GM10847 (cell line): Measurements from ENCODE around the gene TMEM131.
A peak's percentile ranks its signal among the peaks of the same experiment; 100 is the strongest.

Experiments
- POLR2A ChIP-seq: IDR thresholded peaks from 2 replicates; pipeline ENCODE4 v1.6.1; 2011; ENCODE audit not compliant: insufficient read length; ENCODE audit errors: extremely low read depth

The TMEM131 gene, protein sequence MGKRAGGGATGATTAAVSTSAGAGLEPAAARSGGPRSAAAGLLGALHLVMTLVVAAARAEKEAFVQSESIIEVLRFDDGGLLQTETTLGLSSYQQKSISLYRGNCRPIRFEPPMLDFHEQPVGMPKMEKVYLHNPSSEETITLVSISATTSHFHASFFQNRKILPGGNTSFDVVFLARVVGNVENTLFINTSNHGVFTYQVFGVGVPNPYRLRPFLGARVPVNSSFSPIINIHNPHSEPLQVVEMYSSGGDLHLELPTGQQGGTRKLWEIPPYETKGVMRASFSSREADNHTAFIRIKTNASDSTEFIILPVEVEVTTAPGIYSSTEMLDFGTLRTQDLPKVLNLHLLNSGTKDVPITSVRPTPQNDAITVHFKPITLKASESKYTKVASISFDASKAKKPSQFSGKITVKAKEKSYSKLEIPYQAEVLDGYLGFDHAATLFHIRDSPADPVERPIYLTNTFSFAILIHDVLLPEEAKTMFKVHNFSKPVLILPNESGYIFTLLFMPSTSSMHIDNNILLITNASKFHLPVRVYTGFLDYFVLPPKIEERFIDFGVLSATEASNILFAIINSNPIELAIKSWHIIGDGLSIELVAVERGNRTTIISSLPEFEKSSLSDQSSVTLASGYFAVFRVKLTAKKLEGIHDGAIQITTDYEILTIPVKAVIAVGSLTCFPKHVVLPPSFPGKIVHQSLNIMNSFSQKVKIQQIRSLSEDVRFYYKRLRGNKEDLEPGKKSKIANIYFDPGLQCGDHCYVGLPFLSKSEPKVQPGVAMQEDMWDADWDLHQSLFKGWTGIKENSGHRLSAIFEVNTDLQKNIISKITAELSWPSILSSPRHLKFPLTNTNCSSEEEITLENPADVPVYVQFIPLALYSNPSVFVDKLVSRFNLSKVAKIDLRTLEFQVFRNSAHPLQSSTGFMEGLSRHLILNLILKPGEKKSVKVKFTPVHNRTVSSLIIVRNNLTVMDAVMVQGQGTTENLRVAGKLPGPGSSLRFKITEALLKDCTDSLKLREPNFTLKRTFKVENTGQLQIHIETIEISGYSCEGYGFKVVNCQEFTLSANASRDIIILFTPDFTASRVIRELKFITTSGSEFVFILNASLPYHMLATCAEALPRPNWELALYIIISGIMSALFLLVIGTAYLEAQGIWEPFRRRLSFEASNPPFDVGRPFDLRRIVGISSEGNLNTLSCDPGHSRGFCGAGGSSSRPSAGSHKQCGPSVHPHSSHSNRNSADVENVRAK (N-terminal part only)

GRCh38 chr2:97995734-97996624 is at the start of gene TMEM131:
TMEM131 (minus strand) TSS chr2:97995948; CDS start chr2:97995662, 286 bp downstream.
- peak; percentile 85 for TF ChIP-seq POLR2A

DNA sequence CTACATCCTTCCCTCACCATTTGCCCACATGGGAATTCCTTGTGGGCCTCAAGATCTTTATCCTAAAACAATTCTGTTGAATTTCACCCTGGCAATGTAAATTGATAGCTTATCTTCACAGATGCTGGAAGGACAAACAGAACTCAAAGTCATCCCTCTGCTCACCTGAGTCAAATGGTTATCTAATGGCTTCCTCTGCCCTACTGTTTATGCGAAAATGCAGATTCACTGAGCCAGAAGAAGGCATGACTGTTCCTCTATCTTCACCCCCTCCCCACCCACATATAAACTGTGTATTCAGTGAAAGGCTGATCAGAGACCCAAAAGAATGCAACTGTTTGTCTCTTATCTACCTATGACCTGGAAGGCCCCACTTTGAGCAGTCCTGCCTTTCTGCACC is 47.4 kb upstream of the TMEM131 start:
- no peak for TF ChIP-seq POLR2A

GRCh38 chr2:98040331-98040939 is 44.7 kb upstream of the TMEM131 start:
- no peak for TF ChIP-seq POLR2A

- no peak for TF ChIP-seq POLR2A
Observed at GRCh38 chr2:98039085-98039756, 43.5 kb upstream of the TMEM131 start.

- TF ChIP-seq POLR2A, result no peak
Observed at GRCh38 chr2:98037666-98038336, 42.1 kb upstream of the TMEM131 start.

GRCh38 chr2:98037206-98037605 is 41.5 kb upstream of the TMEM131 start:
- no peak for TF ChIP-seq POLR2A

- TF ChIP-seq POLR2A, result no peak
Observed at GRCh38 chr2:98036349-98037000, 40.7 kb upstream of the TMEM131 start.

DNA sequence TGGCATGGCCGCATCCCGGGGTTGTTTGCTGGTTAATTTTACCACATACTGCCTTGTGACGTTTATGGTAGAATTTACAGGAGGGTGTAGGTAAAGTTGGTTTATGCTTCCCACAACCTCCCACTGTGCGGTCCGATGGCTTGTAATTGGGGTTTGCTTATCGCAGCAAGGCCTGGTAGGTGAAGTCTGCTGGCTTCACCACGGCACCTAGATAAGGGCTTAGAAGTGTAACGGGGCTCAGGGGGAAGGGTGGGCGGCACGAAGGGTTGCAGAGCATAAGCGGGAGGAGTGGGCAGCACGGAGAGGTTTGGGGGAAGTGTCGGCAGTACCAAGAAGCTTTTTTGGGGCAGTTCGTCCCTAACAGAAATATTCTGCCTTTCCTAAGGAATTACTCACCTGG is 39.0 kb upstream of the TMEM131 start:
- no peak for TF ChIP-seq POLR2A

GRCh38 chr2:98032086-98032485 is 36.3 kb upstream of the TMEM131 start:
- no peak for TF ChIP-seq POLR2A

DNA sequence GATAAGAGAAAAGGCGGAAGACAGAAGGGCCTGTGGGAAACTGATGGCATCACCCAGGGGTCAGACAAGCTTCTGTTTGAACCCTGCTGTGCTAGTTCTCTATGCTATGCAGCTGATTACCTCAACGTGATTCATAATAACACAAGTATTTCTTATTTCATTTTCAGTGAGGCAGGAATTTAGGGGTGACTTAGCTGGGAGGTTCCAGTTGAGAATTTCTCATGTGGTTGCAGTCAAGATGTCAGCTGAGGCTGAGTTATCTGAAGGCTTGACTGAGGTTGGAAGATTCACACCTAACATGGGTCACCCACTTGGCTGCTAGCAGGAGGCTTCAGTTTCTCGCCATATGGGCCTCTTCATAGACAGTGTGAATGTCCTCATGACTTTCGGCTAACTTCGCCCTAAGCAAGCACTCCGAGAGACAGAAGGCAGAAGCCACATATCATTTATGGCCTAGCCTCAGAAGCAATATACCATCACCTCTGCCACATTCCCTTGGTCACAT is 34.0 kb upstream of the TMEM131 start:
- no peak for TF ChIP-seq POLR2A

DNA sequence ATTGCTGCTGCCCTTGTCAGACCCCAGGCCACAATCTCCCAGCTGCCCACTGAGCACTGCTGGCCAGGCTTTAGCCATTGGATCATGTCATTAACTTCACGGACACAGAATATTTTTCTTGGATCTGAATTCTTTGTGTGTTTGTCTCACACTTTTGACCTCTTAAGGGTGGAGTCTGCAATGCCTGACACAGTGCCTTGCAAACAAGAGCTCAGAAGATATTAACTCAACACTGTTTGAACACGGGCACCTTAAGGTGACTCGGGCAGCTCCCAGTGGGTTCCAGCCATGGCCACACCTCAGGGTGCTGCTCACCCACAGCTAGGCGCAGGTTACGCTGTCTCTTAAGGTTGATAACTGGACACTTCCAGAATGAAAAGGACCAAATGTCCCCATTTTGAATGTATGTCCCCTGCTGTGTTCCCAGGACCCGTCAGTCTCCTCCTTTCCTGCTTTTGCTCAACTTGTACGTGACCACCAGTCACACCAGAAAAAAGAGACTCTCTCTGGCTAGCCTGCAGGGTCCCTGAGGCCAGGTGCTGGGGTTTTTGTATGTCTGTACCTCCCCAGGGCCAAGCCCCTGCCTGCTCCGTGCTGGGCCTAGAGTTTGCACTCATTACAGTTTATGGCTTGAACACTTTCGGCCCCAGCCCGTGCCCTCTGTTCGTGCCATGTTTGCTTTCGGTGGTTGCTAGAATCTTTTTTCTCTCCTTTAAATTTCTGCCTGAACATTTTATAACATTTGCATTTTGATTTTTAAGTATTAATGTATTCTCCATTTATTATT is 33.4 kb upstream of the TMEM131 start:
- no peak for TF ChIP-seq POLR2A
